GM18502 (cell line): Measurements from ENCODE around the gene CDH6.

ENCODE experiments used
- ATAC-seq: cut with Tn5 transposase; IDR thresholded peaks from one replicate; pipeline ENCODE4 v1.9.1; 2021; ENCODE audit warnings: mild to moderate bottlenecking; ENCODE audit not compliant: unreplicated experiment, poor library complexity

CDH6 gene

GRCh38 chr5:31194892-31195555 is 1.5 kb downstream of the CDH6 start:
- no peak for ATAC-seq

DNA sequence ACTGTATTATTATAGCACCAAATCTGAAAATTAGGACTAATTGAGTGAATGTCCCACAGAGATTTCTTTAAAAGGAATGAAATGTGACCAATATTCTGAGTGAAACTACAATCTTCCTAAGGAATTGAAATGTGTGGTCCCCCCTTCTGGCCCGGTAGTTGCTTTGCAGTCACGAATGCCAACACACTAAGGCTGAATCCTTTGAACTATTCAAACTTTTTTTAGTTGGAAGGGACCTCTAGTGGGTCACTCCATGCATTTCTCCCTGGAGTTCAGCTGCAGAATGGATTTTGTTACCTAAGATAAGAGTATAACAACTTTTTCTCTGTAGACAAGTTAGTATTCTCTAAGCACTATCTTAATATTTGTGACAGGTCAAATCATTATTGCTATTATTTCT is 2.8 kb downstream of the CDH6 start:
- ATAC-seq = no peak

DNA sequence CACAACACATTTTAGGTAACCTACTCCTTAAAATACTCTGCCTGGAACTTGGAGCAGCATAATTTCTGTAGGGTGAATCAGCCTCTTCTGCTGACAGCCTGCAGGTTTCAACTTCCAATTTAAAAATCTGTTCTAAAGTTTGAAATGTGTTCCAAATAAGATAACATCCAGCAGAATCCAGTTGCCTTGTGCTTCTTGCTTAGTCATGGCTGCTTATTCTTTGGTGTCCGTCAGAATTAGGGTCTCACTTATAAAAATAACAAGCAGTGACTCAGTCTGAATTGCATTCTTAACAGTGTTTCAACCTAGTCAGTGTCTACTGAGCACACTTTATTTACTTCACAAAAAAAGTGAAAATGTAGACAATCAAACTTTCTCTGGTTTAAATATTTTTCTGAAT is 3.7 kb downstream of the CDH6 start:
- no peak for ATAC-seq

GRCh38 chr5:31204958-31205357 is 11.5 kb downstream of the CDH6 start:
- ATAC-seq = no peak

DNA sequence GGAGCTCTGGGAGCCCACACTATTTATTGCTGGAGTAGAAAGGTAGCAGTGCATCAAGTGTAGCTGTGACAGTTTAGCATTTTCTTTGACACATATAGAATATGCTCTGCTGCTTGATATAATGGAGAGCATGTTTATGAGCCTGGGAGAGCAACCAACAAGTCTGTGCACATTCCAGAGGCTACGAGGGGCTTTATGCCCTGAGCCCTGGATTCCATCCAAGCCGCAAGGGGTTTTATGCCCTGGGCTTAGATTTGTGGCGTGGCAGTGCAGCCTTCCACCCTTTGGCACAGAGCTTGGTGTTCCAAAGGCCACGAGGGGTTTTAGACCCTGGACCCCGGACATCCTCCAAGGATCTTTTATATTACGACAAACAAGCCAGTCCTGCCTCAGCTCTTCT is 14.6 kb downstream of the CDH6 start:
- ATAC-seq = no peak

- ATAC-seq = no peak
These were observed 15.8 kb downstream of the CDH6 start for GRCh38 chr5:31209334-31209733.

DNA sequence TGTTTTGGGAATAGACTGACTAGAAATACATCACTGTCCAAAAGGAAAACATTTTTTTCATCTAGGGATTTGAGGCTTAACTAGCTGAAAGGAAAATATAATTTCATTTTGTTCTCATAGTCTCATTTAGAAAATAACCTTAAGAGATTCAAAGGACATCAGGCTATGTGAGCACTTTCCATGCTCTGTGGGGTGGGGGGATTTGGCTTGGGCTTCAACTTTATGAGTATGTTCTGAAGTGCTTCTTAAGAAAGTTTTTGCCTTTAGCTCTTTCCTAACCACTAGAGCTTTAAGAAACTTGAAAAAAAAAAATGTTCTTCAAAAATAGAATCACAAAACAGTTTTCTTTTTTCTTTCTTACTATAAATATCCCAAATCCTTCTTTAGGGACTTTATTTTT is 17.6 kb downstream of the CDH6 start:
- no peak for ATAC-seq

DNA sequence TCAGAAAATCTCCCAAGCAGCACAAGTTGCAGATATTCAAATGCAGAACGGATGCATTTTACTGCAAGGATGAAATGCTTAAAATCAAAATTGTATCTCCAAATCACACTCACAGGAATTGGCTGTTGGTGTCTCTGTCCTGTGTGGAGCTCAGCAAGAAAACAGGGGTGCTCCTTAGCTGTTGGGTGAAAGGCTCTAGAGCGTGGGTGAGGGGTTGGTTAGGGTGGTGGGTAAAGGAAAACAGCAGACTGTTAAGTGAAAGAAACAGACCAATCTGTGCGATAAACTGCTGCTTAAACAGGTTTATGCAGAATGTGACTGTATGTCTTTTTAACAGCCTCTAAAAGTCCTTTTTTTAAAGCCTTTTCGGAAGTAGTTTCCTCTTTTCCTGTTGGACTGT is 19.8 kb downstream of the CDH6 start:
- ATAC-seq = no peak

GRCh38 chr5:31213705-31214121 is 20.2 kb downstream of the CDH6 start:
- ATAC-seq = no peak

DNA sequence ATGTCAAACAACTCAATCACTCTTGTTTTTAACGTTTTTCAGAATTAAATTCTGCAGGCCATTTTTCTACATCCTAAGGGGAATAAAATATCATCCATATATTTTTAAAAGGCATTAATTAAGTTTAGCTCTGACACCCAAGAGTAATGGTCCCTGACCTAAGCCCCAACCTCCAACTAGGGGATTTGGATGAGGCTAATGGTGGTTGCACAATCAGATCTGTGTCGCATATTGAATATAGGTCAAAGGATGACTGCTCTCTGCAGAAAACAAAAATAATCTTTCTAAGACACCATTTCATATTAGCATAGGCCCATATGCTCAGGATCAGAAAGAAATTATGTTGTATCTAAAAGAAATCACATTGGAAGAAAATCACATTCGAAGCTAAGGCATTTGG is 20.7 kb downstream of the CDH6 start:
- ATAC-seq = no peak

DNA sequence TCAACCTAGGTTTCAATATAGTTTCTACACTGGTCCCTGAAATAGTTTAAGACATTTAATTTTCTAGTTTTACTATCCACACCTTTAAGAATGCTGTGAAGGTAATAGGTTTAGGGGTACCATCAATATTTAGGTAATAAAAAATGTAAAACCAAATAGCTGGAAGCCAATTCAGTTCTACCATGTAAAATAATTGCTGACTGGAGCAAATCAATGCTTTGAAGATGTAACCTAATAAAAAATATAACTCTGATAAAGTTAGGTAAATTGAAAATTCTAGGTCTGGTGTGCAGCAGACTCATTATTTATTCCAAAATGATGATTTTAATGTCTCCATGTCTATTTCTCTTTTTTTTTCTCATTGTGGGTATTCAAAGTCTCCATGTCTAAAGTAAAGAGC is 21.8 kb downstream of the CDH6 start:
- ATAC-seq = no peak

DNA sequence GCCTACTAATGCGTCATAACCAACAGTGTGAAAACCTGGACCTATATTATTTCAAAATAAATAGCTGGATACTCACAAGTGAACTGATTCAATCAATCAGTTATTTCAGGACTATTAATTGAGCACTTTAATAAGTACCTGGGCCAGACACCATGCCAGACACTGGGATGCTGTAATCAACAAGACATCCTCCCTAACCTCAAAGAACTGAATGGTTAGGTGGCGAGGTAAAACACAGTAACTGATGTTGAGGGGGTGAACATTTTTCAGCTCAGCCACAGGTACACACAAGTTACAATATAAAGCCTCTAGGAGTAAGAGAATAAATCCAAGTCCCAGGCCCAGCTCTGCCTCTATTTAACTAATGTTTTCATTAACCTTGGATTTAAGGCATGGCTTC is 24.0 kb downstream of the CDH6 start:
- ATAC-seq = no peak

- ATAC-seq = no peak
These were observed 25.5 kb downstream of the CDH6 start for GRCh38 chr5:31218978-31219377.

DNA sequence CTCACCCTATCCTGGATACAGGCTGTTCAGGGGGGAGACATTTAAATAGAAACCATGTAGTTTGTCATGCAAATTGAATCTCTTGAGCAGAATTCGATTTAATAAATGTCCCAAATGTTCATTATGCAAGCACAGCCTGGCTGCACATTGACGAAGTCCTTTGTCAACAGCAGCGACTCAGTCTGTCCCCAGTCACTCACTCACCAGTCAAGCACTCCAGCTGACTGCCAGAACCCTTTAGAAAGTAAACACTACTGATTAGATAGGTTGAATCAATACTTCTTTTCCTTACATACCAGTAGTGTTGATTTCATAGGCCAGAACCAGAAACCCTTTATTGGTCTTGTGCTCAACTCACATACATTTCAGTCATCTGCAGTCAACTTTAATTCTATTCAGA is 27.5 kb downstream of the CDH6 start:
- no peak for ATAC-seq

- ATAC-seq = no peak
These were observed 31.6 kb downstream of the CDH6 start for GRCh38 chr5:31225118-31225517.

DNA sequence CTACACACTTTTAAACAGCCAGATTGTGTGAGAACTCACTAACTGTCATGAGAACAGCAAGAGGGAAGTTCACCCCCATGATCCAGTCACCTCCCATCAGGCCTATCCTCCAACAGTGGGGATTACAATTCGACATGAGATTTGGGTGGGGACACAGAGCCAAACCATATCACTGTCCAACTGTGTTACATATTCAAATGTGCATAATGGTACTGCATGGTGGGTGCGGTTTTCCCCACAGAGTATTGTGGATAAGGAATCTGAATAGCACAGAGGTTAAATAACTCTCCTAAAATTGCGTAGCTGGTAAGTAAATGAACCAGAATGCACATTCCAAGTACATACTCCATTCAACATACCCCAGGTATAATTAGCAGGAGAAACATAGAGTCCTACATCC is 32.1 kb downstream of the CDH6 start:
- ATAC-seq = no peak

DNA sequence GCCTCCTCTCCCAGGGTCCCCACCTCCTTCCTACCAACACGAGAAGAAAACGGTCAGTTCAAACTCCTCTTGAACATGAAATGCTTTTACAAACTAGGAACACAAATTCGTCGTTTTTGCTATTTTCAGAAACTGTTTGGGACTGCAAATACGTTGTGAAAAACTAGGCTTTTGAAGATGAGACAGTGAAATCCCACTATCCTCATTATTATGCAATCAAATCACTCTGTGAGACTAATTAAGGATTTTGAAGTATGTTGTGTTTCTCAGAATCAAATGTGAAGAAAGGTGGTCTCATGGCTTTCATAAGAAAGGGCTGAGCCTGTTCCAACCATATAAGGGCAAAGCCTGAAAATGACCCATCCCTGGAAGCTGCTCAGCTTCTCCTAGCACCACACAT is 33.2 kb downstream of the CDH6 start:
- ATAC-seq = no peak

- no peak for ATAC-seq
These were observed 35.8 kb downstream of the CDH6 start for GRCh38 chr5:31229266-31229665.

DNA sequence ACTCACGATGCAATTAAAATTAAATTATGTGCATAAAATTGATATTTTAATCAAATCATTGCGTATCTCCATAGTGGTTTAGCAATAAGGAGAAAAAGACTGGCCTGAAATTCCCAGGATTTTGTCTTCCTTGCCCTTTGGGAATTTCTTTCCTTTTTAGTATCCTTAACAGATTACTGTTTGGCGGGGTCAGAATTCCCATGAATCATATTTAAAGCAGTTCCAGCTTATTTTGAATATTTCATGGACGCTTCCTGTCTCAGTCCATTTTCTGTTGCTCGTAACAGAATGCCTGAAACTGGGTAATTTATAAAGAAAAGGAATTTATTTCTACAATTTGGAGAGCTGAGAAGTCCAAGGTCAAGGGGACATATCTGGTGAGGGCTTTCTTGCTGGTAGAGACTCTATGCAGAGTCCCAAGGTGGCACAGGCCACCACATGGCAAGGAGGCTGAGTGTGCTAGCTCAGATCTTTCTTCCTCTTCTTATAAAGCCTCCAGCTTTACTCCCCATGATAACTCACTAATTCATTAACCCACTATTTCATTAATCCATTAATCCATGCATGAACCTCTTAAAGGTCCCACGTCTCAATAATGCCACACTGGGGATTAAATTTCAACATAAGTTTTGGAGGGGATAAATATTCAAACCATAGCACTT is 37.8 kb downstream of the CDH6 start:
- ATAC-seq = no peak

GRCh38 chr5:31232273-31232888 is 38.9 kb downstream of the CDH6 start:
- peak; percentile 81 for ATAC-seq

DNA sequence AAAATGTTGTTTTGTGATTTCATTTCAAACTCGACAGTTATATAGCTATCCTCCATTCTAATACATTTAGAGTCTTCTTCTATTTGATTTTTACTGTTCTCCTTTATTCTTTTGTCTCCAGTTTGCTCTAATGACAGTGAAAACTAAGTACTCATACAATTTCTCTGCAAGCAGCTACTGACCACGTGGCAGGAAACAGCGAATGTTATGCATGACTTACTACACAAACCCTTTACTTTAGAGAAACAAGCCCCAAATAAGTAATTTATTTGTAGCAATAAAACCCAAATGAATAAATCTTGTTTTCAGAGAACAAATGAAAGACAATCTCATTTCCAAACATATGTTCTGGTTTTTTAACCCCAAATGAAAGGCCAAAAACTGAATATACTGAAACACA is 41.9 kb downstream of the CDH6 start:
- no peak for ATAC-seq

DNA sequence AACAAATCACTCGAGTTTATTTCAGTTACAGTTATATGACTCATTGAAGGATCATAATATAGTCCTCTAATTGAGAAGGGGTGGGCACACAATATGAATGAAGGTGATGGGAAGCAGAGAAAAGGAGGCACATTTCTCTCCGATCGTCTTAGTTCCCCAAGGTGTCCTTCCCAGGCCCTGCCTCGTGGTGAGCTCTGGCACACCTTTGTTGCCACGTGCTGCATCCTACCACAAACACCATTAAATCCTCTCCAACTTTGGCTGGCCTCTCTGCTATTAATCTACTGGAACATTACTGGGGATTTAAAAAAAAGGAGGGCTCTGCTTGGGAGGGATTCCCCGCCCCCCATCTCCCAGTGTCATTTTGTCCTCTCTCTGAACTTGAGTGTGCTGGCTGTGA is 42.9 kb downstream of the CDH6 start:
- ATAC-seq = no peak
